AG09309 (cell line): ENCODE data around the gene GRIK3.

ENCODE experiments used
- DNase-seq: peaks from one replicate; pipeline ENCODE4 v3.0.0-alpha.2; 2010; ENCODE audit warnings: low read depth
- H3K4me3 ChIP-seq: 2 replicates; pipeline ENCODE4 v1.5.1; 2011; ENCODE audit warnings: mild to moderate bottlenecking, low read depth, low read length, moderate library complexity; ENCODE audit not compliant: control insufficient read depth
- TF ChIP-seq, protein P1 (sequence below): IDR thresholded peaks from 2 replicates; pipeline ENCODE4 v1.5.1; 2011; ENCODE audit warnings: mild to moderate bottlenecking, low read depth, low read length, inconsistent platforms; ENCODE audit not compliant: insufficient read depth, control insufficient read depth; ENCODE audit errors: missing control alignments

The GRIK3 gene

DNA sequence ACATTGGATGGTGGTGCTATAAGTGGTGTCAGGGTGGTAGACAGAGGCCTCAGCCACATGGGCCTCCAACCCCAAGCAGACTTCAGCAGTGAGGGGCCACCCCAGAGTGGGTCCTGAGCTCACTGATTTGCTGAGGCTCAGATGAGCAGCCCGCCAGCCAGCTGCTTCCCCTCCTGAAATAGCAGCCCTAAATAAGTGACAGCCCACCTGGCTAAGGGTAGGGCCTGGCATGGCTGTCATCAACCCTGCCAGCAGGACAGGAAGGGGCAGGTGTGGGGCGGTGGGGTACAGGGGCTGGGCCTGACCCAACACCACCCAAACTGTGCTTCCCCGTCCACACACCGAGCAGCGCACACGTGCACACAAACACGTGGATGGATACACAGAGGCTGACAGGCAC lies 79.3 kb downstream of the GRIK3 start:
- TF ChIP-seq, protein P1, sequence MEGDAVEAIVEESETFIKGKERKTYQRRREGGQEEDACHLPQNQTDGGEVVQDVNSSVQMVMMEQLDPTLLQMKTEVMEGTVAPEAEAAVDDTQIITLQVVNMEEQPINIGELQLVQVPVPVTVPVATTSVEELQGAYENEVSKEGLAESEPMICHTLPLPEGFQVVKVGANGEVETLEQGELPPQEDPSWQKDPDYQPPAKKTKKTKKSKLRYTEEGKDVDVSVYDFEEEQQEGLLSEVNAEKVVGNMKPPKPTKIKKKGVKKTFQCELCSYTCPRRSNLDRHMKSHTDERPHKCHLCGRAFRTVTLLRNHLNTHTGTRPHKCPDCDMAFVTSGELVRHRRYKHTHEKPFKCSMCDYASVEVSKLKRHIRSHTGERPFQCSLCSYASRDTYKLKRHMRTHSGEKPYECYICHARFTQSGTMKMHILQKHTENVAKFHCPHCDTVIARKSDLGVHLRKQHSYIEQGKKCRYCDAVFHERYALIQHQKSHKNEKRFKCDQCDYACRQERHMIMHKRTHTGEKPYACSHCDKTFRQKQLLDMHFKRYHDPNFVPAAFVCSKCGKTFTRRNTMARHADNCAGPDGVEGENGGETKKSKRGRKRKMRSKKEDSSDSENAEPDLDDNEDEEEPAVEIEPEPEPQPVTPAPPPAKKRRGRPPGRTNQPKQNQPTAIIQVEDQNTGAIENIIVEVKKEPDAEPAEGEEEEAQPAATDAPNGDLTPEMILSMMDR = no peak
- H3K4me3 ChIP-seq = no peak overlapping the region
- DNase-seq = no peak

DNA sequence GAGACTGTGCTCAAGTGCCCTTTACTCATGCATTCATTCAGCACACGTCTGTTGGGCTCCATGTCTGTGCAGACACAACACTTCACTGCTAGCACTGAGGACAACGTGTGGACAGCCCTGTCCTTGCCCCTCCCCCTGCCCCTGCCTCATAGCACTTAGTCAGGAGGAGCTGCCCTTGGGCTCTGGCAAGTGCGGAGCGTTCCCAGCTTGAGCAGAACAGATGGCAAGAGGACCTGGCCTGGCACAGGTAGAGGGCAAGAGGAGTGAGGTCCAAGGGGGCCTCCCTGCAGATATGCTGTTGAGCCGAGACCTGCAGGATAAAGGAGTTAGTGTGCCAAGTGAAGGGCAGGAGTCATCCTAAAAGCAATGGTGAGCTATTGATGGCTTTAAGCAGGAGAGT lies 81.3 kb downstream of the GRIK3 start:
- no peak for DNase-seq
- TF ChIP-seq, protein P1 = no peak
- H3K4me3 ChIP-seq = no peak overlapping the region

DNA sequence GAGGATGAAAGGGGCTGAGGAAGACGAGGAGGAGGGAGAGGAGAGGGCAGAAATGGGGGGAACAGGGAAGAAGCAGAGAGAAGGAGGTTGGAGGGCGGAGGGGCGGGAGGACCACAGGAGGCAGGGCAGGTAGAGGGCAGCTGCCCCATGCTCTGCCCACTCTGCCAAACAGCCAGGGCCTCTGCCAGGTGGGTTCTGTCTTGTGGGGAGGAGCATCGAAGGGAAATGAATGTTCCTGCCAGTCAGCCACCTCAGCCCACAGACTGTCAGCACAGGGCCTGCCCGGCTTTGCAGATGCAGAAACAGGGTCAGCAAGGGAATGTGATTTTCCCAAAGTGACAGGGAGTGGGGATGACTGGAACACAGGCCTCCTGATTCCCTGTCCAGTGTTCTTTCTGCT lies 82.6 kb downstream of the GRIK3 start:
- no peak overlapping the region for H3K4me3 ChIP-seq
- TF ChIP-seq, protein P1 = no peak
- DNase-seq = no peak

DNA sequence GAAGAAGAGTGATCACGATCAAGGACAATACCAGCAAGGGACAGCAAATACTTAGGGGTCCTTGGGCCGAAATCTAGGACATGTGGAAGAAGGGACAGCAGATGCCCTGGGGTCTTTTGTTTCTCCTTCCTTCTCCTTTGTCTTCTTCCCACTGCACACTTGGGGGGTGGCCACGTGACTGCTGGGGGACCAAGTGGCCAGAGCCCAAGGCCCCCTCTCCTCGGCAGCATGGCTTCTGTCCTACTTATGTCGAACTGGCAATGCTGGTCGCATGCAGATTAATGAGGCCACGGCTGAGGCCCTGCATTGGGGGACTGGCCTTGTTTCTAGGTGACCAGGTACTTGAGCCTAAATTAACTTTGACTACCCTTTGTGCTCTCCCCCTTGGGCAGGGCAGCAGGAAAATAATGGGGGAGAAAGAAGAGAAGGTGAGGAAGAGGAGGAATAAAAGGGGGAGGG lies 83.0 kb downstream of the GRIK3 start:
- TF ChIP-seq, protein P1 = no peak
- no peak for DNase-seq
- H3K4me3 ChIP-seq = no peak overlapping the region

DNA sequence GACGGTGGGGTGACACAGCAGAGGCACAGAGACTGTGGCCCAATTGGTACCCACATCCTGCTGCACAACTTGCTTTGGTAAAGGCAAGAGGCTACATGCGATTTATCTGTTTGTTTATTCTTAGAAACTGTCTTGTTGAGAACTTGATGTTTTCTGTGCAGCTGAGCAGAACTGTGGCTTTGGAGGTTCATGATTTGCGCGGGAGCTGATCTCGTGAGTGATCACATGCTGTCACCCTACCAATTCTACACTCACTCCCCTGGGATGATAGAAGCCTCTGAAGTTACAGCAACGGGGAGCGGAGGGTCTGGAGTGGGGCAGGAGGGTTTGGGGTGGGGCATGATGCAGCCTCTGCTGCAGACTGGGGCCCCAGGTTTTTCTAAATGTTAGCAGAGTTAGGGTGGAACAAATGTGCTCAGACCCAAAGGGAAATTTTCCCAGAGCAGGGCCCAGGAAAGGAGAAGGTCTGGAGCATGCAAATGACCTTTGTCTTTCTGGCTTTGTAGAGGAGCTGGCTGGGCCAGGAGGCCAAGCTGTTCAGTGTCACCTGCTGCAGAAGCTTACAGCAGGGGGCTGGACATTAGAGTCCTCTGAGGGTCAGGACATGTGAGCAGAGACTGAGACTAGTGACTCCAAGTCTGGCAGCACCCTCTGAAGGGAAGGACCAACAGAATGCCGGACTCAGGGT lies 83.6 kb downstream of the GRIK3 start:
- TF ChIP-seq, protein P1 = no peak
- no peak for DNase-seq
- no peak overlapping the region for H3K4me3 ChIP-seq

DNA sequence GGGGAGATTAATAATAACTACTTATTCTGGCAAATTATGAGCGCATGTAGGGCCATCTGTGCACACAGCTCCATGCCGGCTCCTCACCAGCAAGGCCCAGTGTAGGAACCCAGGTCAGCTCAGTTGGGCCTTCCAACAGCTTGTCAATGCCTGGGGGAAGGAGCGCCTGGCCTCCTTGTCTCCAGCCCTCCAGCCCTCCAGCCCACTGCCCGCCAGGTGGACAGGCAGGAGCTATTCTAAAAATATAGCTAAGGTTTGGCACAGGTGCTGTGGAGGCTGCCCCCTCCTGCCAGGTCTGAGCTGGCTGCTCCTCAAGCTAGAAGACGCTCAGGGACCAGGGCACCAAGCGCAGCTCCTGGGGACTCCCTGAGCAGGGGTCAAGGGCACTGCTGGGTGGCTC lies 85.7 kb downstream of the GRIK3 start:
- TF ChIP-seq, protein P1 = no peak
- no peak overlapping the region for H3K4me3 ChIP-seq
- DNase-seq = no peak
